H9 (cell line): ENCODE data around the gene TRIM36. TPM values are rescaled to one million over a fixed set of nuclear protein-coding genes. Genes with fewer than 3 reads are reported as not detected.

Experiments used
- DNase-seq: peaks from one replicate; pipeline ENCODE4 v3.0.0-alpha.2; 2017
- H2AFZ ChIP-seq: one replicate; pipeline ENCODE4 v1.6.1; 2013; ENCODE audit warnings: mild to moderate bottlenecking, low read length, control low read depth, moderate library complexity
- H2AK5ac ChIP-seq: 2 replicates; pipeline ENCODE4 v1.6.1; 2013; ENCODE audit warnings: low read length, control low read depth, mixed read lengths; ENCODE audit not compliant: insufficient read length
- H2BK120ac ChIP-seq: one replicate; pipeline ENCODE4 v1.6.1; 2013; ENCODE audit warnings: low read depth, mild to moderate bottlenecking, low read length, control low read depth, inconsistent platforms; ENCODE audit not compliant: poor library complexity, severe bottlenecking
- H2BK12ac ChIP-seq: 2 replicates; pipeline ENCODE4 v1.6.1; 2013; ENCODE audit warnings: low read length, control low read depth, mixed read lengths, low read depth; ENCODE audit not compliant: insufficient read length
- H2BK15ac ChIP-seq: 2 replicates; pipeline ENCODE4 v1.6.1; 2013; ENCODE audit warnings: low read depth, low read length, control low read depth
- H2BK20ac ChIP-seq: one replicate; pipeline ENCODE4 v1.6.1; 2013; ENCODE audit warnings: low read depth, mild to moderate bottlenecking, low read length, control low read depth, inconsistent platforms; ENCODE audit not compliant: poor library complexity, severe bottlenecking
- H2BK5ac ChIP-seq: 2 replicates; pipeline ENCODE4 v1.6.1; 2013; ENCODE audit warnings: low read length, control low read depth, mixed read lengths; ENCODE audit not compliant: insufficient read length
- H3K14ac ChIP-seq: 2 replicates; pipeline ENCODE4 v1.6.1; 2013; ENCODE audit warnings: low read length, control low read depth; ENCODE audit not compliant: insufficient read depth
- H3K18ac ChIP-seq: 2 replicates; pipeline ENCODE4 v1.6.1; 2013; ENCODE audit warnings: low read depth, mild to moderate bottlenecking, mixed read lengths, low read length, control low read depth; ENCODE audit not compliant: insufficient read length
- H3K23ac ChIP-seq: 2 replicates; pipeline ENCODE4 v1.6.1; 2013; ENCODE audit warnings: low read length, control low read depth, mixed read lengths, low read depth; ENCODE audit not compliant: insufficient read length
- H3K23me2 ChIP-seq: 2 replicates; pipeline ENCODE4 v1.6.1; 2013; ENCODE audit warnings: low read depth, mild to moderate bottlenecking, mixed read lengths, low read length, control low read depth; ENCODE audit not compliant: insufficient read length, poor library complexity, severe bottlenecking
- H3K27ac ChIP-seq: 2 replicates; pipeline ENCODE4 v1.5.1; 2013; ENCODE audit warnings: low read length, control low read depth, mixed read lengths, low read depth; ENCODE audit not compliant: insufficient read length
- H3K27me3 ChIP-seq: 2 replicates; pipeline ENCODE4 v1.6.1; 2013; ENCODE audit warnings: low read length, control low read depth, inconsistent platforms; ENCODE audit not compliant: insufficient read depth
- H3K4ac ChIP-seq: 2 replicates; pipeline ENCODE4 v1.6.1; 2013; ENCODE audit warnings: low read depth, mild to moderate bottlenecking, control low read depth, inconsistent platforms, low read length, moderate library complexity
- H3K4me1 ChIP-seq: 2 replicates; pipeline ENCODE4 v1.6.1; 2013; ENCODE audit warnings: low read length, control low read depth, inconsistent platforms; ENCODE audit not compliant: insufficient read depth
- H3K4me2 ChIP-seq: 2 replicates; pipeline ENCODE4 v1.6.1; 2013; ENCODE audit warnings: low read length, control low read depth, mixed read lengths; ENCODE audit not compliant: insufficient read length, insufficient read depth
- H3K56ac ChIP-seq: 2 replicates; pipeline ENCODE4 v1.6.1; 2013; ENCODE audit warnings: low read depth, mild to moderate bottlenecking, mixed read lengths, low read length, control low read depth; ENCODE audit not compliant: insufficient read length
- H3K79me1 ChIP-seq: 2 replicates; pipeline ENCODE4 v1.6.1; 2013; ENCODE audit warnings: low read depth, mild to moderate bottlenecking, moderate library complexity, low read length, control low read depth, inconsistent platforms; ENCODE audit not compliant: insufficient read depth, poor library complexity, severe bottlenecking
- H3K79me2 ChIP-seq: 2 replicates; pipeline ENCODE4 v1.6.1; 2013; ENCODE audit warnings: low read length, control low read depth, inconsistent platforms; ENCODE audit not compliant: insufficient read depth
- H3K9ac ChIP-seq: 2 replicates; pipeline ENCODE4 v1.6.1; 2013; ENCODE audit warnings: low read length, control low read depth, mixed read lengths; ENCODE audit not compliant: insufficient read length; ENCODE audit errors: extremely low read depth
- H3K9me3 ChIP-seq: one replicate; pipeline ENCODE4 v1.6.1; 2013; ENCODE audit warnings: low read depth, low read length, inconsistent platforms; ENCODE audit not compliant: control insufficient read depth
- H3T11ph ChIP-seq: one replicate; pipeline ENCODE4 v1.6.1; 2013; ENCODE audit warnings: mild to moderate bottlenecking, low read length, control low read depth, inconsistent platforms
- H4K20me1 ChIP-seq: one replicate; pipeline ENCODE4 v1.6.1; 2013; ENCODE audit not compliant: control insufficient read depth, insufficient read length, insufficient read depth
- H4K5ac ChIP-seq: 2 replicates; pipeline ENCODE4 v1.6.1; 2013; ENCODE audit warnings: low read depth, mild to moderate bottlenecking, mixed read lengths, low read length, control low read depth; ENCODE audit not compliant: insufficient read length
- H4K8ac ChIP-seq: replicated peaks from 2 replicates; pipeline ENCODE4 v1.6.1; 2013; ENCODE audit warnings: low read length, control low read depth, mixed read lengths, low read depth; ENCODE audit not compliant: insufficient read length
- H4K91ac ChIP-seq: 2 replicates; pipeline ENCODE4 v1.6.1; 2013; ENCODE audit warnings: low read depth, mild to moderate bottlenecking, moderate library complexity, mixed read lengths, low read length, control low read depth; ENCODE audit not compliant: insufficient read length
- H3K27ac Mint-ChIP-seq, 3 experiments: 2 replicates in 2 of 3; 3 replicates in 1 of 3; pipeline ENCODE4 v1.8.0; 2020 to 2021; ENCODE audit warnings: mixed read lengths in 3 of 3, mild to moderate bottlenecking in 1 of 3, moderate library complexity in 1 of 3
- H3K27me3 Mint-ChIP-seq: 2 replicates; pipeline ENCODE4 v1.8.0; 2021; ENCODE audit warnings: low read depth, mild to moderate bottlenecking, moderate library complexity, mixed read lengths
- H3K36me3 Mint-ChIP-seq, 3 experiments: 2 replicates in 2 of 3; 3 replicates in 1 of 3; pipeline ENCODE4 v1.8.0; 2020 to 2021; ENCODE audit warnings: low read depth in 3 of 3, mixed read lengths in 3 of 3; ENCODE audit not compliant: insufficient read depth in 1 of 3
- H3K4me1 Mint-ChIP-seq, 2 experiments: 2 replicates each; pipeline ENCODE4 v1.8.0; 2020; ENCODE audit warnings: mixed read lengths in 2 of 2
- H3K4me3 Mint-ChIP-seq, 2 experiments: 2 replicates in 1 of 2; 3 replicates in 1 of 2; pipeline ENCODE4 v1.8.0; 2020 to 2021; ENCODE audit warnings: mild to moderate bottlenecking in 2 of 2, mixed read lengths in 2 of 2, moderate library complexity in 1 of 2
- H3K9me3 Mint-ChIP-seq, 2 experiments: 2 replicates in 1 of 2; 3 replicates in 1 of 2; pipeline ENCODE4 v1.8.0; 2020; ENCODE audit warnings: mild to moderate bottlenecking in 2 of 2, mixed read lengths in 2 of 2, moderate library complexity in 1 of 2
- CTCF ChIP-seq: fragments of 200-600 bp; sonication (generic); conservative IDR thresholded peaks from 3 replicates; pipeline ENCODE4 v1.8.0; 2021; ENCODE audit warnings: antibody characterized with exemption, mild to moderate bottlenecking
- WGBS: extraction: QIAGEN DNeasy Blood & Tissue Kit; methylation state at CpG from one replicate; pipeline ENCODE4 v1.1.7; 2013; ENCODE audit warnings: missing lambda C conversion rate, low lambda C conversion rate, mixed read lengths; ENCODE audit not compliant: insufficient read length; ENCODE audit errors: extremely low coverage; 5-methylcytosine and 5-hydroxymethylcytosine counted together
- total RNA-seq: library from RNA; stranded (reverse); gene quantifications from 2 replicates; pipeline ENCODE4 v1.2.1, GENCODE V29; 2021

TRIM36 gene
- total RNA-seq, 1 experiment from 2014 or later: 14.6 TPM

DNA sequence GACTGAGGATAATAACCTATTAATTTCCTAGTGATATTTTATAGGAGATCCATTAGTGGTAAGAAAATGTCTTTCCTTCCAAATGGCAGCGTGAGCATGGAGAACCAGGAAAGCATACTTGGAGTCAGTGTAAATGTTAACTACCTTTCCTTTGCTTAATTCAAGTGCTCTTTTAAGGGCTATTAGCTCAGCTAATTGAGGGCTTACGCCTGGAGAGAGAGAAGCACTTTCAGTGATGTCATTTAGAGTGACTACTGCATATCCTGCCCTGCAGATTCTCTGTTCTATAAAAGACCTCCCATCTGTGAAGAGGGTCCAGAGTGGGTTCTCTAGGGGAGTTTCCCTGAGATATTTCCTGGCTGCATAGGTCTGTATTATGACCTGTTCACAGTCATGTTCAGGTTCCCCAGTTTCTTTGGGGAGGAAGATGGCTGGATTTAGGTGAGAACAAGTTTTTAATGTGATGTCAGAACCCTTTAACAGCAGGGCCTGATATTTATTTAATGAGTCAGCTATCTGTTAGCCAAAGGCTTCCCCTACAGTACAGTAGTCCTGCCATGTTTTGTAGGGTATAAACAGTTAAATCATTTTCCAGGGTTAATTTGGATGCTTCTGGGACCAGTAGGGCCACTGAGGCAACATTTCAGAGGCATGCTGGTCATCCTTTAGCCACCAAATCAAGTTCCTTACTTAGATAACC lies 89.6 kb downstream of the TRIM36 start:
- Histone ChIP-seq H2BK12ac (no peak overlapping the region), H3K4ac (no peak overlapping the region), H4K91ac (no peak overlapping the region), H2BK5ac (no peak overlapping the region), H3K27me3 (no peaks in the 10 kb centered on the region), H3T11ph (no peak overlapping the region), H3K56ac (no peak overlapping the region), H4K8ac (no peak overlapping the region), H3K27ac (no peak overlapping the region), H3K23ac (no peak overlapping the region), H4K5ac (no peak overlapping the region), H3K23me2 (no peaks in the 10 kb centered on the region), H2BK15ac (no peak overlapping the region), H2AK5ac (no peak overlapping the region), H2BK120ac (no peak overlapping the region), H3K9me3 (no peaks in the 10 kb centered on the region), H3K18ac (no peak overlapping the region), H3K14ac (no peak overlapping the region), H2AFZ (no peak overlapping the region), H3K4me1 (no peaks in the 10 kb centered on the region), H3K79me1 (no peaks in the 10 kb centered on the region), H3K79me2 (no peaks in the 10 kb centered on the region), H3K9ac (no peak overlapping the region), H4K20me1 (no peaks in the 10 kb centered on the region), H2BK20ac (no peak overlapping the region), H3K4me2 (no peak overlapping the region)
- no peak for TF ChIP-seq CTCF
- Mint-ChIP-seq H3K27me3 (no peaks in the 10 kb centered on the region; the same call in 1 of the 2 replicates), H3K9me3 (peaks cover 0 to 15% of the 10 kb centered on the region in 2 experiments; a peak in 4 of 5 replicates), H3K4me3 (no peak overlapping the region), H3K27ac (no peak overlapping the region), H3K4me1 (peaks cover 2 to 9% of the 10 kb centered on the region in 2 experiments; a peak in 2 of 4 replicates), H3K36me3 (peaks cover 0 to 9% (median 1%) of the 10 kb centered on the region in 3 experiments; a peak in 4 of 7 replicates)
- no CpG with 5 or more reads among the region's 2 CpGs for WGBS
- no peak for DNase-seq

Other genes with a start within 250 kb of the TRIM36 start
- 56.4 and 59.7 TPM in 2 replicates for gene PGGT1B, start 93.0 kb upstream of the TRIM36 start, total RNA-seq
- gene CCDC112, start 126.7 kb upstream of the TRIM36 start, total RNA-seq: 13.0 and 13.2 TPM in 2 replicates